ENCODE measurements around the gene EMC10.

Gene EMC10

GRCh38 chr19:50501186-50501567, 24.9 kb downstream of the EMC10 start:
- peaks cover 7% of the 10 kb centered on the region for H3K4me1 ChIP-seq (ENCODE audit: control insufficient read depth, insufficient read depth, low read length)
- POLR2A ChIA-PET, result interaction anchor here (1.0 kb wide), 1 partner anchor 10 kb away, joined by 4 read pairs; the partner anchor contains the start of gene JOSD2
- TF ChIP-seq HOXD13 (CRISPR knock-in tag; IDR thresholded peaks at IDR 0.05; ENCODE audit: borderline replicate concordance) (0 out of 2 replicates have a peak, but pooled peaks have one; percentile 13), ZNF514 (tag by site-specific recombination; IDR thresholded peaks at IDR 0.05) (no peak), ZFHX2 (tag by site-specific recombination; conservative IDR thresholded peaks at IDR 0.05) (peak; percentile 35; the same call in 1 of the 2 replicates), BCL11A (tag by site-specific recombination; IDR thresholded peaks at IDR 0.05; ENCODE audit: low read depth) (peak; percentile 24; the same call in 1 of the 2 replicates), ZNF335 (tag by site-specific recombination; conservative IDR thresholded peaks at IDR 0.05) (0 out of 2 replicates have a peak, but pooled peaks have one; percentile 16)
- no peaks in the 10 kb centered on the region; a peak in 1 of 3 replicates for H3K36me3 ChIP-seq (ENCODE audit: control insufficient read depth in 2 of 2, insufficient read depth in 1 of 2, low read length in 2 of 2)
- H3K27ac ChIP-seq (ENCODE audit: extremely low read depth, low read depth, low read length), result no peak overlapping the region
- CTCF ChIA-PET, result interaction anchor here (0.6 to 2.3 kb wide), 2 partner anchors 22 to 58 kb away, joined by 6 to 7 read pairs; no protein-coding TSS in a partner anchor
- no peaks in the 10 kb centered on the region for H3K9me3 ChIP-seq (ENCODE audit: control insufficient read depth, insufficient read depth, low read depth, low read length)
- H3K4me3 ChIP-seq (ENCODE audit: low read depth, low read length), result no peak overlapping the region

DNA sequence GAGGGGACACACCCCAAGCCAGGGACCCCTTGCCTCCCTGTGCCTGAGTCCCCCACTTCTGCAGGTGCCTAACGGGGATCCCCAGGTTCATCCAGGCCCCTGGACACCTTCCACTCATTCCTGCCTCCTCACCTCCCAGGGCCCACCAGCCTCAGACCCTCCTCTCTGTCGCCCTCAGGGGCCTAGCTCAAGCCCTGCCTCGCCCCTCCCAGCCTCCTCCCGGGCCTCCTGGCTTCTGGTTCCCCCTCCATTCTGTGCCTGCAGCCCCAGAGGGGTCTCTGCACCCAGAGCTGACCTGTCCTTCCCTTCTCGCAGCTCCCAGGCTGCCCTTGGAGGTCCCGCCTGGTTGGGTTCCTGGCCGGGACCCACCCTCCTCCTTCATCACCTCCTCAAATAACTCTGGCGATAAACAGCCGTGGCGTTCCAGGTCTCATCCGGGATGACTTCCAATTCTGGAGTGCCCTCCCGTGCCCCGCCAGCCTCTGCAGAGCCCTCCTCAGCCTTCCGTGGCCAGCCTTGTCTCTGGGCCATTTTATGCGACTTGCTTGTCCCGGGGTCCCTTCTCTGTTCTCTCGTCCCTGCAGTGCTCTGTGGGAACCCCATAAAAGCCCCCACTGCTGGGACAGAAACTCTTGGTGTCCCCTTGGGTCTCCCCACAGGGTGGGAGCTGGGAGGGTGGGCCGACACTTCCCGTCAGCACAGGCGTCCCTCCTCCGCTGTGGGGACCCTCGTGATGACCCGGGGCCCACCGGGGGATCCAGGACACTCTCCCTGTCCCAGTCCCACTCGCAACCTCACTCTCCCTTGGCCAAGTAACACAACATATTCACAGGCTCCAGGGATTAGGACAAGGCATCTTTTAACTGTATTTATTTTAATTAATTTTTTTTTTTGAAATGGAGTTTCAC, 25.5 kb downstream of the EMC10 start:
- ChIA-PET CTCF (interaction anchor here (0.6 to 2.3 kb wide), 4 partner anchors 23 to 57 kb away, joined by 4 to 7 read pairs (median 6); no protein-coding TSS in a partner anchor), POLR2A (interaction anchor here (1.0 kb wide), 1 partner anchor 9 kb away, joined by 4 read pairs; the partner anchor contains the start of gene JOSD2)
- H3K4me3 ChIP-seq (ENCODE audit: low read depth, low read length), result no peak overlapping the region
- no peaks in the 10 kb centered on the region for H3K9me3 ChIP-seq (ENCODE audit: control insufficient read depth, insufficient read depth, low read depth, low read length)
- H3K27ac ChIP-seq (ENCODE audit: extremely low read depth, low read depth, low read length), result no peak overlapping the region
- TF ChIP-seq GLIS2 (tag by site-specific recombination; IDR thresholded peaks at IDR 0.05), result peak; percentile 34; the same call in 1 of the 2 replicates
- TF ChIP-seq SP2 (tag by site-specific recombination; IDR thresholded peaks at IDR 0.05), result 0 out of 2 replicates have a peak, but pooled peaks have one; percentile 18
- TF ChIP-seq ZNF747 (tag by site-specific recombination; IDR thresholded peaks at IDR 0.05), result no peak
- TF ChIP-seq ZNF692 (tag by site-specific recombination; IDR thresholded peaks at IDR 0.05), result peak; percentile 20; the same call in 1 of the 2 replicates
- peak; percentile 75; the same call in 1 of the 2 replicates for TF ChIP-seq ZFP69B (tag by site-specific recombination; IDR thresholded peaks at IDR 0.05)
- peak; percentile 54; the same call in 1 of the 2 replicates for TF ChIP-seq KLF1 (tag by site-specific recombination; IDR thresholded peaks at IDR 0.05)
- TF ChIP-seq ZNF354C (tag by site-specific recombination; IDR thresholded peaks at IDR 0.05; ENCODE audit: borderline replicate concordance, low read depth), result no peak
- H3K36me3 ChIP-seq (ENCODE audit: control insufficient read depth in 2 of 2, insufficient read depth in 1 of 2, low read length in 2 of 2), result no peaks in the 10 kb centered on the region; a peak in 1 of 3 replicates
- H3K4me1 ChIP-seq (ENCODE audit: control insufficient read depth, insufficient read depth, low read length), result peaks cover 7% of the 10 kb centered on the region

DNA sequence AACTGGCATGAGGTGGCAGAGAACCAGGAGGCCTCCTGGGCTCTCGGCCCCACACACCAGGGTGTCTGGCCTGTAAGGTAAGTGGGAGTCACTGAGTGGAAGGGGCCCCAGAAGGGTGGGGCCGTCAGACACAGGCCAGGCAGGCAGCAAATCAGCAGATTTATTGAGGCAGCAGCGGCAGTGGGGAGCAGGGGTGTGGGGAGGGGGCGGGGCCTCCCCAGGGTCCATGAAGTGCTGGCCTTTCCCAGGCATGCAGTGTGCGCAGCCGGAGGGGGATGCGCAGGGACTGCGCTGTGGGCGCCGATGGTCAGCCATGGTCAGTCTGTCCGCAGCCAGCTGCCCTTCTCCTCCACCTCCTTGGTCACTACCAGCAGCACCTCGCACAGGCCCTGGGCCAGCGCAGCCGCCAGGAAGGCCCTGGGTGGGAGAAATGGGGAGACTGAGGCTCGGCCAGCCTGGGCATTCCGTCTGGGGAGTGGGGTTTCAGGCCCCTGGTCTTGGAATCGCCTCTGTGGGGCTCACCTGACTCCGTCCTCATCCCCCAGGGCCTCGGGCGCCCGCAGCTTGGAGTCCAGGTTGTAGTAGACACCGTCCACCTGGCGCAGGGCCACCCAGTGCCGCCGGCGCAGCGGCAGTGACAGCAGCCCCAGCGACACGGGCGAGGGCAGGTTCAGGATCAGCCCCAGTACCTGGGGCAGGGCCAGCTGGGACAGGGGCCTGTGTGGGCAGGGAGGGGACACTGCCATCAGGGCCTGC, 29.7 kb downstream of the EMC10 start:
- Histone ChIP-seq H3K4me3 (ENCODE audit: low read depth, low read length) (no peak overlapping the region), H3K36me3 (ENCODE audit: control insufficient read depth in 2 of 2, insufficient read depth in 1 of 2, low read length in 2 of 2) (no peaks in the 10 kb centered on the region; a peak in 1 of 3 replicates), H3K4me1 (ENCODE audit: control insufficient read depth, insufficient read depth, low read length) (peaks cover under 1% of the 10 kb centered on the region; the same call in 1 of the 2 replicates), H3K9me3 (ENCODE audit: control insufficient read depth, insufficient read depth, low read depth, low read length) (no peaks in the 10 kb centered on the region), H3K27ac (ENCODE audit: extremely low read depth, low read depth, low read length) (no peak overlapping the region)
- TF ChIP-seq TCF7L2 (IDR thresholded peaks at IDR 0.05; ENCODE audit: borderline replicate concordance, low read depth, low read length), result no peak
- TF ChIP-seq ZNF624 (tag by site-specific recombination; IDR thresholded peaks at IDR 0.05), result no peak
- no peak for TF ChIP-seq ZNF292 (tag by site-specific recombination; IDR thresholded peaks at IDR 0.05; ENCODE audit: borderline replicate concordance, low read depth)
- TF ChIP-seq ZNF664 (tag by site-specific recombination; IDR thresholded peaks at IDR 0.05), result no peak
- TF ChIP-seq ZNF223 (tag by site-specific recombination; IDR thresholded peaks at IDR 0.05), result no peak
- TF ChIP-seq ZEB2 (tag by site-specific recombination; IDR thresholded peaks at IDR 0.05), result no peak
- TF ChIP-seq GLIS2 (tag by site-specific recombination; IDR thresholded peaks at IDR 0.05), result no peak
- TF ChIP-seq ZNF623 (tag by site-specific recombination; IDR thresholded peaks at IDR 0.05), result no peak
- no peak for TF ChIP-seq FEZF1 (tag by site-specific recombination; IDR thresholded peaks at IDR 0.05)
- no peak for TF ChIP-seq ZNF354C (tag by site-specific recombination; IDR thresholded peaks at IDR 0.05; ENCODE audit: borderline replicate concordance, low read depth)
- CTCF ChIA-PET, result no interaction called here
- POLR2A ChIA-PET, result no interaction called here

Measured in HEK293 (cell line).